Mesenteric fat pad (tissue), 1 donor: Measurements from ENCODE around the gene PIERCE2. TPM values are rescaled to one million over a fixed set of nuclear protein-coding genes. Genes with fewer than 3 reads are reported as not detected.
"Not testable (repeated sequence)": the region's sequence is repeated elsewhere in the genome, so short reads cannot be mapped to it uniquely, and the experiment has no call there.

Experiments used
- DNase-seq: peaks from one replicate; pipeline ENCODE4 v3.0.0-alpha.2; 2020; ENCODE audit warnings: low spot score
- microRNA-seq: library from miRNA; unstranded; fragments of <30 nt; microRNA quantifications from one replicate; pipeline ENCODE4 v1.2.0, GENCODE V29; 2020; ENCODE audit warnings: borderline number of aligned reads
- total RNA-seq: library from RNA; stranded (reverse); fragmentation: NEBNext Ultra II Directional; extraction: Animal tissue kit (Norgen Biotek cat#: 25700); gene quantifications from one replicate; pipeline ENCODE4 v1.2.1, GENCODE V29; 2021
- donor health status: DM: yes; HTN: yes; CAD: no.

PIERCE2 gene
- total RNA-seq, 1 donor from 2014 or later = 1.3 TPM

- DNase-seq = no peak
Measured at GRCh38 chr15:55422089-55422488, 13.8 kb downstream of the PIERCE2 start.

GRCh38 chr15:55434989-55435825 lies 26.9 kb downstream of the PIERCE2 start:
- no peak for DNase-seq

DNA sequence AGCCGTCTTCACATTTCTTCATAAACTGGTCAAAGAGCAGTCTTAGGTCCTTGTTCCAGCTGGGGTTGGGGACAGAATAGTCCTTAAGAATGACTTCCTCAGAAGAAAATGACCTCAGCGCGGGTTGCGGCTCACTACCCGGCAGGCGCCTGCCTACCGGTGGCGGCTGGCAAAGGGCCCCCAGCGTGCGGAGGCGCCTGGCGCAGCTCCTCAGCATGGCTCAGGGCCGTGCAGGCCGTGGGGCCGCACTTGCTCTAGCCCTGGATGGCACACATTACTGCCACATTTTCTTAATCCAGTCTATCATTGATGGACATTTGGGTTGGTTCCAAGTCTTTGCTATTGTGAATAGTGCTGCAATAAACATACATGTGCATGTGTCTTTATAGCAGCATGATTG lies 34.8 kb downstream of the PIERCE2 start:
- not testable (repeated sequence) for DNase-seq

DNA sequence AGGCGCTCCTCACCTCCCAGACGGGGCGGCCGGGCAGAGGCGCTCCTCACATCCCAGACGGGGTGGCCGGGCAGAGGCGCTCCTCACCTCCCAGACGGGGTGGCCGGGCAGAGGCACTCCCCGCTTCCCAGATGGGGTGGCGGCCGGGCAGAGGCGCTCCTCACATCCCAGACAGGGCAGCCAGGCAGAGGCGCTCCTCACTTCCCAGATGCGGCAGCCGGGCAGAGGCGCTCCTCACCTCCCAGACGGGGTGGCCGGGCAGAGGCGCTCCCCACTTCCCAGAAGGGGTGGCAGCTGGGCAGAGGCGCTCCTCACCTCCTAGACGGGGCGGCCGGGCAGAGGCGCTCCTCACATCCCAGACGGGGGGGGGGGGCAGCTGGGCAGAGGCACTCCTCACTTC lies 37.6 kb downstream of the PIERCE2 start:
- DNase-seq = not testable (repeated sequence)

- DNase-seq = not testable (repeated sequence)
Measured at GRCh38 chr15:55446379-55447029, 38.2 kb downstream of the PIERCE2 start.

- DNase-seq = not testable (repeated sequence)
Measured at GRCh38 chr15:55447030-55447394, 38.7 kb downstream of the PIERCE2 start.

- DNase-seq = no peak
Measured at GRCh38 chr15:55457401-55458022, 49.2 kb downstream of the PIERCE2 start.

GRCh38 chr15:55461447-55461846 lies 53.2 kb downstream of the PIERCE2 start:
- DNase-seq = no peak

DNA sequence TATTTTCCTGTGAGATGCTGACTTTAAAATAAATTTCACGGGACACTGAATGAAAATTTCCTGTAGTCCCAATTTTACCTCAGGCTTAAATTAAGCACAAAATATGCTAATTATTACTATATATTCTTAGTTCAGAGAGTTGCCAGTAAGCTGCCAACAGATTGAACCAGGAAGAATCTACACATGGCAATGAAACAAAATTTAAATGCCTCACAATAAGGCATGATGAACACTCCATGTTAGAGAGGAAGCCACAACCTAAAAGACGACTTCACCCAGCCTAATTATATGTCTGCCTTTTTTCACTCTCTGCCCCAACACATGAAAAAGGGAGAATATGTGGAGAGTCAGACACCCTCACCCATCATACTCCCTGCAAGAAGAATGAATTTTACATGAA lies 60.0 kb downstream of the PIERCE2 start:
- no peak for DNase-seq

Small RNA genes within 50 kb of the gene (microRNA-seq; reads per million reads assigned to microRNA genes)
- gene MIR628 = 63.2 reads per million, percentile 38 among the genes with 10 or more reads in this experiment

Other genes with a start within 250 kb of the PIERCE2 start
- gene RSL24D1, start 211.6 kb upstream of the PIERCE2 start, total RNA-seq = 61.8 TPM
- 26.8 TPM for gene RAB27A, start 118.7 kb upstream of the PIERCE2 start, total RNA-seq
- gene PIGBOS1, start 89.4 kb upstream of the PIERCE2 start, total RNA-seq = 10.1 TPM
- gene PIGB, start 89.3 kb upstream of the PIERCE2 start, total RNA-seq = 14.4 TPM
- gene CCPG1, start 136 bp upstream of the PIERCE2 start, total RNA-seq = 98.5 TPM
- 0.67 TPM for gene DNAAF4, start 99.7 kb downstream of the PIERCE2 start, total RNA-seq
- gene PYGO1, start 179.8 kb downstream of the PIERCE2 start, total RNA-seq = 6.3 TPM